T-helper 2 cell treated with Interferon-gamma antibody and Interleukin-4, amounts not matched to agents 100 ng/mL and 5 ng/mL, for 36 hours (primary cell): Measurements from ENCODE around the gene MICA. TPM values are rescaled to one million over a fixed set of nuclear protein-coding genes. Genes with fewer than 3 reads are reported as not detected.
"Not testable (repeated sequence)": the region's sequence is repeated elsewhere in the genome, so short reads cannot be mapped to it uniquely, and the experiment has no call there.

Experiments
- intact Hi-C: fragments of 100-400 bp; cut with micrococcal nuclease; formaldehyde crosslinking; loops from one replicate; pipeline ENCODE4 v1.15.1; 2023
- total RNA-seq: library from RNA; stranded (reverse); gene quantifications from 2 replicates; pipeline ENCODE4 v1.2.3, GENCODE V29; 2022

The MICA gene
- total RNA-seq, 1 donor from 2014 or later: 11.8 TPM

- intact Hi-C loops: no loop called here
These were observed 2.6 kb downstream of the MICA start for GRCh38 chr6:31405996-31406395.

- intact Hi-C loops: no loop called here
These were observed 4.3 kb downstream of the MICA start for GRCh38 chr6:31407699-31408098.

GRCh38 chr6:31412506-31412905 lies 9.1 kb downstream of the MICA start:
- intact Hi-C loops: no loop called here

GRCh38 chr6:31414148-31414770 lies 10.9 kb downstream of the MICA start:
- intact Hi-C loops: not testable (repeated sequence)

- intact Hi-C loops: no loop called here
These were observed 11.4 kb downstream of the MICA start for GRCh38 chr6:31414771-31415265.

GRCh38 chr6:31416394-31417014 lies 13.1 kb downstream of the MICA start:
- intact Hi-C loops: no loop called here

- intact Hi-C loops: no loop called here
These were observed 14.9 kb downstream of the MICA start for GRCh38 chr6:31418251-31418650.

GRCh38 chr6:31419842-31420241 lies 16.4 kb downstream of the MICA start:
- intact Hi-C loops: no loop called here

- intact Hi-C loops: no loop called here
These were observed 17.2 kb downstream of the MICA start for GRCh38 chr6:31420546-31420945.

- intact Hi-C loops: no loop called here
These were observed 19.2 kb downstream of the MICA start for GRCh38 chr6:31422587-31422986.

GRCh38 chr6:31423550-31423949 lies 20.2 kb downstream of the MICA start:
- intact Hi-C loops: no loop called here

GRCh38 chr6:31426395-31427354 lies 23.3 kb downstream of the MICA start:
- intact Hi-C loops: no loop called here

- intact Hi-C loops: no loop called here
These were observed 27.1 kb downstream of the MICA start for GRCh38 chr6:31430449-31430848.

GRCh38 chr6:31435051-31435450 lies 31.7 kb downstream of the MICA start:
- intact Hi-C loops: not testable (repeated sequence)

GRCh38 chr6:31438222-31438621 lies 34.8 kb downstream of the MICA start:
- intact Hi-C loops: no loop called here

GRCh38 chr6:31438677-31439076 lies 35.3 kb downstream of the MICA start:
- intact Hi-C loops: no loop called here

- intact Hi-C loops: loop anchor here (1.0 kb wide), 1 partner anchor 44 kb away; no protein-coding TSS in a partner anchor
These were observed 38.2 kb downstream of the MICA start for GRCh38 chr6:31441365-31442267.

- intact Hi-C loops: no loop called here
These were observed 43.1 kb downstream of the MICA start for GRCh38 chr6:31446481-31446880.

GRCh38 chr6:31446999-31447789 lies 43.8 kb downstream of the MICA start:
- intact Hi-C loops: not testable (repeated sequence)

- intact Hi-C loops: no loop called here
These were observed 47.4 kb downstream of the MICA start for GRCh38 chr6:31450751-31451150.
